ENCODE measurements around the gene PRKG1. TPM values are rescaled to one million over a fixed set of nuclear protein-coding genes. Genes with fewer than 3 reads are reported as not detected.

The PRKG1 gene
- polyA plus RNA-seq, 1 donor (not counting 4 experiments of a cell fraction or from before 2014, with no cell fraction given) = 0.24 TPM

DNA sequence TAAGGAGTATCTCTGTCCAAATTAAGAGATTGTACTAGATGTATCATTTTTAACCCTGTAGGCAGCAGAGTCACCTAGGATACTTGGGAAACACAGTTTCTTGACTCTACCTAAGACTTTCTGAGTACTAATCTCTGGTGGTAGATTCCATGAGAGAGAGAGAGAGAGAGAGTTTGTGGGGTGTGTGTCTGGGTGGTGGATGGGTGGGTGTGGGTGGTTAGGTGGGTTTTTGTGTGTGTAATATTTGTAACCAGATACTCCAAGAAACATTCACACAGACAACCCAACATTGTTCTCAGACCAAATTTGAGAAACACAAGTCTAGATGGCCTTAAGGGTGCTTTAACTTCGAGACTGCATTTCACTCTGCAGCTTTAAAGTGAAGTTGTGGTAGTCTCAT is 215.2 kb downstream of the PRKG1 start:
- FAIRE-seq (no peak), DNase-seq (ENCODE audit: low read depth, low spot score) (no peak)
- Histone ChIP-seq H3K27ac (ENCODE audit: control insufficient read depth, insufficient read depth, low read length) (no peak overlapping the region), H3K4me3 (ENCODE audit: control insufficient read depth in 2 of 3, extremely low read depth in 1 of 3, insufficient read depth in 2 of 3, low read depth in 1 of 3, low read length in 3 of 3) (no peak overlapping the region), H3K4me2 (ENCODE audit: control insufficient read depth, extremely low read depth, insufficient read depth, low read depth, low read length) (no peak overlapping the region), H3K36me3 (ENCODE audit: control insufficient read depth in 2 of 2, extremely low read depth in 1 of 2, insufficient read depth in 2 of 2, low read length in 2 of 2) (no peaks in the 10 kb centered on the region), H3K9me1 (ENCODE audit: control insufficient read depth, extremely low read depth, insufficient read depth, low read length) (no peaks in the 10 kb centered on the region), H2AFZ (ENCODE audit: control insufficient read depth, low read length) (no peak overlapping the region), H3K4me1 (ENCODE audit: control insufficient read depth, extremely low read depth, insufficient read depth, low read length) (no peaks in the 10 kb centered on the region), H3K9me3 (ENCODE audit: control insufficient read depth, low read depth, low read length) (no peaks in the 10 kb centered on the region), H3K9ac (ENCODE audit: control insufficient read depth, extremely low read depth, insufficient read depth, low read length) (no peak overlapping the region), H4K20me1 (ENCODE audit: control insufficient read depth, extremely low read depth, insufficient read depth, low read length) (no peaks in the 10 kb centered on the region), H3K27me3 (ENCODE audit: control insufficient read depth, extremely low read depth, insufficient read depth, low read length) (no peaks in the 10 kb centered on the region), H3K79me2 (ENCODE audit: control insufficient read depth, insufficient read depth, low read length) (no peaks in the 10 kb centered on the region)
- dilution Hi-C loops (cut with MboI; ENCODE audit: extremely low pct_ligation_motif_present, low sequenced_read_pairs) = no loop called here
- TF ChIP-seq EZH2 (IDR thresholded peaks at IDR 0.05; ENCODE audit: low read length) = no peak
- TF ChIP-seq, protein P1, sequence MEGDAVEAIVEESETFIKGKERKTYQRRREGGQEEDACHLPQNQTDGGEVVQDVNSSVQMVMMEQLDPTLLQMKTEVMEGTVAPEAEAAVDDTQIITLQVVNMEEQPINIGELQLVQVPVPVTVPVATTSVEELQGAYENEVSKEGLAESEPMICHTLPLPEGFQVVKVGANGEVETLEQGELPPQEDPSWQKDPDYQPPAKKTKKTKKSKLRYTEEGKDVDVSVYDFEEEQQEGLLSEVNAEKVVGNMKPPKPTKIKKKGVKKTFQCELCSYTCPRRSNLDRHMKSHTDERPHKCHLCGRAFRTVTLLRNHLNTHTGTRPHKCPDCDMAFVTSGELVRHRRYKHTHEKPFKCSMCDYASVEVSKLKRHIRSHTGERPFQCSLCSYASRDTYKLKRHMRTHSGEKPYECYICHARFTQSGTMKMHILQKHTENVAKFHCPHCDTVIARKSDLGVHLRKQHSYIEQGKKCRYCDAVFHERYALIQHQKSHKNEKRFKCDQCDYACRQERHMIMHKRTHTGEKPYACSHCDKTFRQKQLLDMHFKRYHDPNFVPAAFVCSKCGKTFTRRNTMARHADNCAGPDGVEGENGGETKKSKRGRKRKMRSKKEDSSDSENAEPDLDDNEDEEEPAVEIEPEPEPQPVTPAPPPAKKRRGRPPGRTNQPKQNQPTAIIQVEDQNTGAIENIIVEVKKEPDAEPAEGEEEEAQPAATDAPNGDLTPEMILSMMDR (optimal IDR thresholded peaks at IDR 0.05 in 1 of 3, IDR thresholded peaks at IDR 0.05 in 1 of 3, conservative IDR thresholded peaks at IDR 0.05 in 1 of 3; ENCODE audit: extremely low read depth in 1 of 3, insufficient read depth in 2 of 3, low read length in 3 of 3) = no peak

DNA sequence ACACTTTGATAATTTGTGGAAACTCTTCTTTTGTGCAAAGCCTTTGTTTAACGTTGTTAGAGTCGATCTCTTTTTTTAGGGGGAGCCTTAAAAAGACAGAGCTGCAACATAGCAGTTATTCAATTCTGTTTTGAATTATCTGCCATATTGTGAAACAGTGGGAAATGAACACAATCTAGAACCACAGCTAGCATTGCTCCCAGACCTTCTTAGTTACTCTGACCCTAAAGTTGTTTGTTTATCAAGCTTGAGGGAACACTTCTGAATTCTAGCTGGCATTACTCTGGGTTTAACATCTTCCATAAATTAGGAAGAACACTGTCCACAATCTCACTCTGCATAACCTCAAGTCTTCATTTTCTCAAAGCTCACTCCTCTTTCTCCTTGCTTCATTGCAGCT is 217.7 kb downstream of the PRKG1 start:
- Histone ChIP-seq H3K79me2 (ENCODE audit: control insufficient read depth, insufficient read depth, low read length) (no peaks in the 10 kb centered on the region), H3K36me3 (ENCODE audit: control insufficient read depth in 2 of 2, extremely low read depth in 1 of 2, insufficient read depth in 2 of 2, low read length in 2 of 2) (no peaks in the 10 kb centered on the region), H3K4me3 (ENCODE audit: control insufficient read depth in 2 of 3, extremely low read depth in 1 of 3, insufficient read depth in 2 of 3, low read depth in 1 of 3, low read length in 3 of 3) (no peak overlapping the region), H3K9ac (ENCODE audit: control insufficient read depth, extremely low read depth, insufficient read depth, low read length) (no peak overlapping the region), H3K9me1 (ENCODE audit: control insufficient read depth, extremely low read depth, insufficient read depth, low read length) (no peaks in the 10 kb centered on the region), H3K4me1 (ENCODE audit: control insufficient read depth, extremely low read depth, insufficient read depth, low read length) (no peaks in the 10 kb centered on the region), H2AFZ (ENCODE audit: control insufficient read depth, low read length) (no peak overlapping the region), H3K27me3 (ENCODE audit: control insufficient read depth, extremely low read depth, insufficient read depth, low read length) (no peaks in the 10 kb centered on the region), H3K27ac (ENCODE audit: control insufficient read depth, insufficient read depth, low read length) (no peak overlapping the region), H4K20me1 (ENCODE audit: control insufficient read depth, extremely low read depth, insufficient read depth, low read length) (no peaks in the 10 kb centered on the region), H3K9me3 (ENCODE audit: control insufficient read depth, low read depth, low read length) (no peaks in the 10 kb centered on the region), H3K4me2 (ENCODE audit: control insufficient read depth, extremely low read depth, insufficient read depth, low read depth, low read length) (no peak overlapping the region)
- DNase-seq (ENCODE audit: low read depth, low spot score) (no peak), FAIRE-seq (no peak)
- dilution Hi-C loops (cut with MboI; ENCODE audit: extremely low pct_ligation_motif_present, low sequenced_read_pairs) = no loop called here
- TF ChIP-seq, protein P1 (optimal IDR thresholded peaks at IDR 0.05 in 1 of 3, IDR thresholded peaks at IDR 0.05 in 1 of 3, conservative IDR thresholded peaks at IDR 0.05 in 1 of 3; ENCODE audit: extremely low read depth in 1 of 3, insufficient read depth in 2 of 3, low read length in 3 of 3) = no peak
- TF ChIP-seq EZH2 (IDR thresholded peaks at IDR 0.05; ENCODE audit: low read length) = no peak

All from keratinocyte (primary cell).